ENCODE results near the gene LBR. TPM values are rescaled to one million over a fixed set of nuclear protein-coding genes. Genes with fewer than 3 reads are reported as not detected.

Gene LBR
- total RNA-seq, 1 donor from 2014 or later = 93.9 TPM

DNA sequence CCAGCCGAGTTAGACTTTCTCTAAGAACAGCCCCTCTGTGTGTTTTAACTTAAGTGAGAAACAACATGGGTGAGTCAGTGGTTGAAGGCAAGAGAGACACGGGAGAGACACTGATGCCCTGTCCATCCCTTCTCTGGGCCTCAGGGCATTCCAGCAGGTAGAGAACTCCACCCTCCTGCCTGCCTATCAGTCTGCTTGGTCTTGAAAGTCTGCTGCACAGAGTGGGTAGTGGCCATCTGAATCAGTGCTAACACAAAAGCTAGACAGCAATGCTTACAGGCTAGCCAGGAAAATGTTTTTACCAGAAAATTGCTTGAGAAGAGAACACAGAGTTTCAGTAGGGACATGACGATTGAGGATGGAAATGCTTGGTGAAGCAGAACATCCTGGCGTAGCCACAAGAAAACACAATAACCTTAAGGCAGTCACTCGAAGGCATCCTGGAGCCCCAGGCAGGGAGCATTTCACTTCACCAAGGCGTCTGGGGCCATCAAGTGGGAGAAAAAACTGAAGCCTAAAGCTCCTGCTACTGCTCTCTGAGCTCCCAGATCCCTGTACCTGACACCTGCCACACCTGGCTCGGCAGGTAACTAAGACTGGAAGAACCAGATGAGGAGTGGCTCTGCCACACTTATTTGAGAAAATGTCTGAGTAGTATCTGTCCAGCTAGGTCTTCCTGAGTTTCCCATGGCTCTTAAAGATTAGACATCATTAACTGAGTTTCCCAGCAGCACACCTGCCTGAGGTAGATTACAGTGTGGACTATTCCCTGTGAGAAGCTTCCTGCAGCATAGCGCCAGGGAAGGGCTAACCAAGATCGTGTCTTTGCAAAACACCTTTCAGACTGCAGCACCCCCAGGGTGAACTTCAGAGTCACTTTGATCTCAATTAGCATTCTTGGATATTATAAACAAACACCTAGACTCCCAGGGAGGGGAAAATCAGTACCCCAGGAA, 18.1 kb upstream of the LBR start:
- Mint-ChIP-seq H3K27ac (ENCODE audit: unreplicated experiment) (no peak overlapping the region), H3K27me3 (ENCODE audit: unreplicated experiment) (peaks cover 3% of the 10 kb centered on the region), H3K4me3 (ENCODE audit: unreplicated experiment) (no peak overlapping the region), H3K4me1 (ENCODE audit: low read depth, unreplicated experiment) (peaks cover 9% of the 10 kb centered on the region), H3K36me3 (ENCODE audit: unreplicated experiment) (no peaks in the 10 kb centered on the region), H3K9me3 (ENCODE audit: unreplicated experiment) (peaks cover 3% of the 10 kb centered on the region)
- TF ChIP-seq, protein P1, sequence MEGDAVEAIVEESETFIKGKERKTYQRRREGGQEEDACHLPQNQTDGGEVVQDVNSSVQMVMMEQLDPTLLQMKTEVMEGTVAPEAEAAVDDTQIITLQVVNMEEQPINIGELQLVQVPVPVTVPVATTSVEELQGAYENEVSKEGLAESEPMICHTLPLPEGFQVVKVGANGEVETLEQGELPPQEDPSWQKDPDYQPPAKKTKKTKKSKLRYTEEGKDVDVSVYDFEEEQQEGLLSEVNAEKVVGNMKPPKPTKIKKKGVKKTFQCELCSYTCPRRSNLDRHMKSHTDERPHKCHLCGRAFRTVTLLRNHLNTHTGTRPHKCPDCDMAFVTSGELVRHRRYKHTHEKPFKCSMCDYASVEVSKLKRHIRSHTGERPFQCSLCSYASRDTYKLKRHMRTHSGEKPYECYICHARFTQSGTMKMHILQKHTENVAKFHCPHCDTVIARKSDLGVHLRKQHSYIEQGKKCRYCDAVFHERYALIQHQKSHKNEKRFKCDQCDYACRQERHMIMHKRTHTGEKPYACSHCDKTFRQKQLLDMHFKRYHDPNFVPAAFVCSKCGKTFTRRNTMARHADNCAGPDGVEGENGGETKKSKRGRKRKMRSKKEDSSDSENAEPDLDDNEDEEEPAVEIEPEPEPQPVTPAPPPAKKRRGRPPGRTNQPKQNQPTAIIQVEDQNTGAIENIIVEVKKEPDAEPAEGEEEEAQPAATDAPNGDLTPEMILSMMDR (IDR thresholded peaks at IDR 0.05; ENCODE audit: partially characterized antibody, unreplicated experiment) = no peak
- no peak for DNase-seq

DNA sequence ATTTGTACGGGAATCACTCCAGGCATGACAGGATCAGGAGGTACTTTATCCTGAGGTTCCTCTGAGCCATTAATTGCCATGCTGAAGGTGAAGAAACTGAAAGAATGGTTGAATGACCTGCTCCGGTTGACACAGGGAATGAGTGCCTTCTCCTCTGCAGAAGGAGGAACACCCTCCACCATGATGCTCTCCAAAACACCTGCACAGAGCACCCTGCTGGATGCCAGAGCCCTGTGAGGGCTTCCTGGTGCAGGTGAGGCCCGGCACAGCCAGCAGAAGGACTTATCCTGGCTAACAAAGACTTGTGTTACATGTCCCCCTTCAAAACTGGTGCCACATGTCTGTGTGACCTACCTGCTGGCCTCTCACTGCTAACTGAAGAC, 14.3 kb upstream of the LBR start:
- Mint-ChIP-seq H3K27ac (ENCODE audit: unreplicated experiment) (no peak overlapping the region), H3K9me3 (ENCODE audit: unreplicated experiment) (no peaks in the 10 kb centered on the region), H3K4me3 (ENCODE audit: unreplicated experiment) (no peak overlapping the region), H3K27me3 (ENCODE audit: unreplicated experiment) (peaks cover under 1% of the 10 kb centered on the region), H3K36me3 (ENCODE audit: unreplicated experiment) (no peaks in the 10 kb centered on the region), H3K4me1 (ENCODE audit: low read depth, unreplicated experiment) (peaks cover 5% of the 10 kb centered on the region)
- DNase-seq = no peak
- TF ChIP-seq, protein P1 (IDR thresholded peaks at IDR 0.05; ENCODE audit: partially characterized antibody, unreplicated experiment) = no peak

DNA sequence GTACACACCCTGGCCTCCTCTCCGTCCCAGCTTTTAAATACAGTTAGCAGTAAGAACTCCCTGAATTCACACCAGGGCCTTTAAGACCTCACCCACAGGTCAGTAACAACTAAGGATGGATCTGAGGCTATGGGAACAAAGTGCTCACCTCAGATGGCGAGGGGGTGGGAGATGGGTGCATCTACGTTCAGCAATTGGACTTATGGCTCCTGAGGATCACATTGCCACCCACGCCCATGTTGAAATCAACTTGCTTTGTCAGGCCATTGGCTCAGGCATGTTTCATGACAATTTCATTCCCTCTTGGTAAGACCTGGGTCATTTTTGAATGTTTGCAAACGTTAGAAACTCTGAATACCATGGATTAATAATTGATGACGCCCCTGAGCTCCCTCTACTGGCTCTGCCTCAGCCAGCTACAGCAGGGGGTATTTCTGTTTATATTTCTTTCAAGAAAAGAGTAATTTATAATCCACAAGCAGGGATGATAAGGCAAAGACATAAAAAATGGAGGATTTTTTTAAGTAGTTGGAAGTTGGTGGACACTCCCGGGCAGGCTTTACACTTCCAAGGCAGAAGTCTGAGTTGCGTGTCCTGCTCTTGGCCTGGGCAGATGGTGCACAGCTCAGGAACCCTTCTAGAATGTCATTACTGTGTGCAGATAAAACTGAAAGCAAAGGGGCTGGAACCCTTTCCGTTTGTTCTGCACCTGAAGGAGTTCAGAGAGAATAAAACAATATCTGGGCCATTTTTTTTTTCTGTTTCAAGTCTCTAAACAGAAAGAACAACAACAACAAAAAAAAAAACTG, 13.7 kb upstream of the LBR start:
- no peak overlapping the region for H3K4me3 Mint-ChIP-seq (ENCODE audit: unreplicated experiment)
- no peaks in the 10 kb centered on the region for H3K27me3 Mint-ChIP-seq (ENCODE audit: unreplicated experiment)
- TF ChIP-seq, protein P1 (IDR thresholded peaks at IDR 0.05; ENCODE audit: partially characterized antibody, unreplicated experiment) = no peak
- DNase-seq = no peak
- peaks cover 4% of the 10 kb centered on the region for H3K4me1 Mint-ChIP-seq (ENCODE audit: low read depth, unreplicated experiment)
- H3K9me3 Mint-ChIP-seq (ENCODE audit: unreplicated experiment) = no peaks in the 10 kb centered on the region
- H3K36me3 Mint-ChIP-seq (ENCODE audit: unreplicated experiment) = no peaks in the 10 kb centered on the region
- no peak overlapping the region for H3K27ac Mint-ChIP-seq (ENCODE audit: unreplicated experiment)

DNA sequence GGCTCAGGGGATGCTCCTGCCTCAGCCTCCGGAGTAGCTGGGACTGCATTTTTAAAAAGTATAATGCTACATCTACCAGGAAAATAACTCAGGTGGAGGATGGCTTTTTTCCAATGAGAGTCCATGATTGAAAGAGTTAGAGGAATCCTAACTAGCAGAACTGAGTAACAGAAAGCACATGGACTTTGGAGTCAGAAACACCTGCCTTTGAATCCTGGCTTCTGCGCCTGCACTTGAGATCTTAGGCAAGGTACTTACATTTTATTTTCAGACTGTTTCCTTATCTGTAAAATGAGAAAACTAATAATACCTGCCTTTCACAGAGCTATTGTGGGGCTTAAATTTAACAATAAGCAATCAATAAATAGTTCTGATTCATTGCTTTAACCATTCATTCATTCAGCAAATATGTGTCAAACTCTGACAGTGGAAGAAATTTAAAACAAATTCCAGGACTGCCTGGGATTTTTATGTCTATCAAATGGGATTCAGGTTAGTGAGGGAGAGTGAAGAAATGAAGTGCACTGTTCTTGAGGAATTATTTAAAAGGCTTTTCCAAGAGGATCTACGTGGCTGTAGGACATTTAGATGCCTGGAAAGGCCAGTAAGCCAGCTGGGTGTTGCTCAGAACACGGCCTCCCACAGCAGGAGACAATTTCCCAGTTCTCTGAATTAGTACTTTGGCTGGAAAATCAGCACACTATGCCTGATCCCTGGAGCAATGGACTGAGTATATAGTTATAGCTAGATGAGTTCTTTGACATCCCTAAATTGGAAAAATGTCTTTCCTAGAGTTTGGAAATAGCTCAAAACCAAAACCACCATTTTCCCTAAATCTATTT, 12.8 kb upstream of the LBR start:
- DNase-seq = no peak
- Mint-ChIP-seq H3K27me3 (ENCODE audit: unreplicated experiment) (no peaks in the 10 kb centered on the region), H3K4me3 (ENCODE audit: unreplicated experiment) (no peak overlapping the region), H3K9me3 (ENCODE audit: unreplicated experiment) (no peaks in the 10 kb centered on the region), H3K4me1 (ENCODE audit: low read depth, unreplicated experiment) (peaks cover 8% of the 10 kb centered on the region), H3K36me3 (ENCODE audit: unreplicated experiment) (no peaks in the 10 kb centered on the region), H3K27ac (ENCODE audit: unreplicated experiment) (no peak overlapping the region)
- TF ChIP-seq, protein P1 (IDR thresholded peaks at IDR 0.05; ENCODE audit: partially characterized antibody, unreplicated experiment) = no peak
